Measurements from ENCODE around the gene UXS1. TPM values are rescaled to one million over a fixed set of nuclear protein-coding genes. Genes with fewer than 3 reads are reported as not detected.

UXS1 gene
- total RNA-seq, 4 donors from 2014 or later, result 20.4 to 44.6 (median 32.1) TPM

- Histone ChIP-seq H3K4me1 (no peaks in the 10 kb centered on the region), H3K27me3 (no peaks in the 10 kb centered on the region), H3K36me3 (peaks cover 0 to 13% (median 0%) of the 10 kb centered on the region in 3 donors), H3K9me3 (no peaks in the 10 kb centered on the region), H3K4me3 (no peak overlapping the region), H3K27ac (no peak overlapping the region)
- TF ChIP-seq, protein P1, sequence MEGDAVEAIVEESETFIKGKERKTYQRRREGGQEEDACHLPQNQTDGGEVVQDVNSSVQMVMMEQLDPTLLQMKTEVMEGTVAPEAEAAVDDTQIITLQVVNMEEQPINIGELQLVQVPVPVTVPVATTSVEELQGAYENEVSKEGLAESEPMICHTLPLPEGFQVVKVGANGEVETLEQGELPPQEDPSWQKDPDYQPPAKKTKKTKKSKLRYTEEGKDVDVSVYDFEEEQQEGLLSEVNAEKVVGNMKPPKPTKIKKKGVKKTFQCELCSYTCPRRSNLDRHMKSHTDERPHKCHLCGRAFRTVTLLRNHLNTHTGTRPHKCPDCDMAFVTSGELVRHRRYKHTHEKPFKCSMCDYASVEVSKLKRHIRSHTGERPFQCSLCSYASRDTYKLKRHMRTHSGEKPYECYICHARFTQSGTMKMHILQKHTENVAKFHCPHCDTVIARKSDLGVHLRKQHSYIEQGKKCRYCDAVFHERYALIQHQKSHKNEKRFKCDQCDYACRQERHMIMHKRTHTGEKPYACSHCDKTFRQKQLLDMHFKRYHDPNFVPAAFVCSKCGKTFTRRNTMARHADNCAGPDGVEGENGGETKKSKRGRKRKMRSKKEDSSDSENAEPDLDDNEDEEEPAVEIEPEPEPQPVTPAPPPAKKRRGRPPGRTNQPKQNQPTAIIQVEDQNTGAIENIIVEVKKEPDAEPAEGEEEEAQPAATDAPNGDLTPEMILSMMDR (IDR thresholded peaks at IDR 0.05), result no peak
- no peak for TF ChIP-seq POLR2A (IDR thresholded peaks at IDR 0.05)
- DNase-seq, result no peak
Observed at GRCh38 chr2:106119074-106119473, 75.0 kb downstream of the UXS1 start.

GRCh38 chr2:106117882-106118684, 76.0 kb downstream of the UXS1 start:
- Histone ChIP-seq H3K27me3 (no peaks in the 10 kb centered on the region), H3K27ac (no peak overlapping the region), H3K9me3 (no peaks in the 10 kb centered on the region), H3K4me1 (no peaks in the 10 kb centered on the region), H3K36me3 (peaks cover 0 to 13% (median 0%) of the 10 kb centered on the region in 3 donors), H3K4me3 (no peak overlapping the region)
- no peak for TF ChIP-seq POLR2A (IDR thresholded peaks at IDR 0.05)
- TF ChIP-seq, protein P1 (IDR thresholded peaks at IDR 0.05), result no peak
- no peak for DNase-seq

- H3K4me3 ChIP-seq, result no peak overlapping the region
- TF ChIP-seq POLR2A (IDR thresholded peaks at IDR 0.05), result no peak
- TF ChIP-seq, protein P1 (IDR thresholded peaks at IDR 0.05), result no peak
- no peaks in the 10 kb centered on the region for H3K9me3 ChIP-seq
- no peaks in the 10 kb centered on the region for H3K27me3 ChIP-seq
- no peak for DNase-seq
- peaks cover 0 to 10% (median 0%) of the 10 kb centered on the region in 3 donors for H3K36me3 ChIP-seq
- H3K4me1 ChIP-seq, result no peaks in the 10 kb centered on the region
- no peak overlapping the region for H3K27ac ChIP-seq
Observed at GRCh38 chr2:106117347-106117746, 76.8 kb downstream of the UXS1 start.

- no peak for DNase-seq
Observed at GRCh38 chr2:106116248-106116647, 77.9 kb downstream of the UXS1 start.

GRCh38 chr2:106115665-106116064, 78.4 kb downstream of the UXS1 start:
- TF ChIP-seq, protein P1 (IDR thresholded peaks at IDR 0.05), result no peak
- no peak for TF ChIP-seq POLR2A (IDR thresholded peaks at IDR 0.05)
- H3K36me3 ChIP-seq, result peaks cover 0 to 22% (median 0%) of the 10 kb centered on the region in 3 donors
- H3K4me1 ChIP-seq, result no peaks in the 10 kb centered on the region
- H3K9me3 ChIP-seq, result no peaks in the 10 kb centered on the region
- H3K4me3 ChIP-seq, result no peak overlapping the region
- no peak for DNase-seq
- H3K27ac ChIP-seq, result no peak overlapping the region
- no peaks in the 10 kb centered on the region for H3K27me3 ChIP-seq

More at GRCh38 chr2:106116248-106116647, 77.9 kb downstream of the UXS1 start:
- H3K4me1 ChIP-seq, result no peaks in the 10 kb centered on the region
- TF ChIP-seq, protein P1 (IDR thresholded peaks at IDR 0.05), result no peak
- TF ChIP-seq POLR2A (IDR thresholded peaks at IDR 0.05), result no peak
- no peak overlapping the region for H3K27ac ChIP-seq
- H3K36me3 ChIP-seq, result peaks cover 0 to 18% (median 0%) of the 10 kb centered on the region in 3 donors
- H3K9me3 ChIP-seq, result no peaks in the 10 kb centered on the region
- no peak overlapping the region for H3K4me3 ChIP-seq
- no peaks in the 10 kb centered on the region for H3K27me3 ChIP-seq
